ENCODE results near the gene SDC1. TPM values are rescaled to one million over a fixed set of nuclear protein-coding genes. Genes with fewer than 3 reads are reported as not detected.

Gene SDC1
- total RNA-seq, 1 experiment from 2014 or later = 22.3 TPM

DNA sequence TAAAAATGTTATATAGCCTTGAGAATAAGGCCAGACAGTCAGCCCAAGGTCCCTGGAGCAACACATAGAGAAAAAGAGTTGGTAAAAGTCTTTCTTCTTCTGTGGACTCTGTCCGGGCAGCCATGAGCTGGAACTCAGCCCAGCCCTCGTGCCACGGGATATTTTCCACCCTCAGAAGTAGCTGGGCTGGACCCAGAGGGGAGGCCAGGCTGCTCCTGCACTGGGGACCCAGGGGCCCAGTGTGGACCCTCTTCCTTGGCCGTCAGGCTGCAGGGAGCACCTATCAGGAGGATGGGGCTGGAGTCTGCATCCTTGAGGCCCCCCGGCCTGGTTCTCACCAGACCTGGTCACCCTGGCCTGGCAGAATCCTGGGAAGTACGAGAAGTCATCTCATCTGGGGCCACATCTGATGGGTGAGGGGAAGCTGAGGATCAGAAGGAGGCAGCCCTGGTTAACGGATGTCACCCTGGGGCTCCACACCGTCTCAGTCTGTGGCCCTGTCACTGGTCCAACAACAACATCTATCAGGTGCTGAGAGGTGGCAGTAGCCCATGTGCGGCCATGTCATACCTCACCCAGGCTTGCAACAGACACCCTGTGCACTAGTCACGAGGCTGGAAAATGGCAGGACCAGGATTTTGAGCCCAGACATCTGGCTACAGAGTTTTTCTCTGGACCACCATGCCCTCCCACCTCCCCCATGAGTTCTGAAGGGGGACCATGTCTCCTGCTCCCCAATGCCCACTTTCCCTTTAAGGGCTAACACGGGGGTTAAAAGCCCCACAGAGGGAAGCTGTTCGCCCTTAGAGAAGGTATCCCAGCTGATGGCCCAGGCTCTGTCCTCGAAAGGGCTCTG lies 33.0 kb downstream of the SDC1 start:
- H3K9me3 ChIP-seq (ENCODE audit: control insufficient read depth, low read depth, low read length) = no peaks in the 10 kb centered on the region
- H3K14ac ChIP-seq (ENCODE audit: insufficient read depth, low read length) = no peak overlapping the region
- H3K9me3 Mint-ChIP-seq = no peaks in the 10 kb centered on the region; a peak in 1 of 5 replicates
- H3K9ac ChIP-seq (ENCODE audit: extremely low read depth, insufficient read length, low read length) = no peak overlapping the region
- H3K79me2 ChIP-seq (ENCODE audit: insufficient read depth, low read length) = no peaks in the 10 kb centered on the region
- H3K27me3 ChIP-seq (ENCODE audit: insufficient read depth, low read length) = no peaks in the 10 kb centered on the region
- no peaks in the 10 kb centered on the region for H3K27me3 Mint-ChIP-seq (ENCODE audit: low read depth)
- no peak overlapping the region for H4K91ac ChIP-seq (ENCODE audit: insufficient read length, low read depth, low read length)
- no peak overlapping the region for H3K56ac ChIP-seq (ENCODE audit: insufficient read length, low read depth, low read length)
- no peak overlapping the region for H2AK5ac ChIP-seq (ENCODE audit: insufficient read length, low read length)
- H3K23ac ChIP-seq (ENCODE audit: insufficient read length, low read depth, low read length) = no peak overlapping the region
- H3K4me1 Mint-ChIP-seq = peaks cover 45% of the 10 kb centered on the region in 2 experiments
- H4K8ac ChIP-seq (replicated peaks; ENCODE audit: insufficient read length, low read depth, low read length) = no peak overlapping the region
- H3K4ac ChIP-seq (ENCODE audit: low read depth, low read length) = no peak overlapping the region
- H2BK15ac ChIP-seq (ENCODE audit: low read depth, low read length) = no peak overlapping the region
- no peaks in the 10 kb centered on the region for H4K20me1 ChIP-seq (ENCODE audit: control insufficient read depth, insufficient read depth, insufficient read length)
- no peak overlapping the region for H3T11ph ChIP-seq (ENCODE audit: low read length)
- no peaks in the 10 kb centered on the region for H3K36me3 Mint-ChIP-seq (ENCODE audit: insufficient read depth in 1 of 3, low read depth in 3 of 3)
- H2BK12ac ChIP-seq (ENCODE audit: insufficient read length, low read depth, low read length) = no peak overlapping the region
- H4K5ac ChIP-seq (ENCODE audit: insufficient read length, low read depth, low read length) = no peak overlapping the region
- no peak overlapping the region for H3K4me3 Mint-ChIP-seq
- no peak overlapping the region for H3K18ac ChIP-seq (ENCODE audit: insufficient read length, low read depth, low read length)
- H3K27ac Mint-ChIP-seq = no peak overlapping the region
- no peak overlapping the region for H3K4me2 ChIP-seq (ENCODE audit: insufficient read depth, insufficient read length, low read length)
- no CpG with 5 or more reads among the region's 13 CpGs for WGBS (ENCODE audit: extremely low coverage, insufficient read length, low lambda C conversion rate)
- H3K23me2 ChIP-seq (ENCODE audit: insufficient read length, low read depth, low read length, poor library complexity, severe bottlenecking) = no peaks in the 10 kb centered on the region
- no peak overlapping the region for H3K27ac ChIP-seq (ENCODE audit: insufficient read length, low read depth, low read length)
- H2BK120ac ChIP-seq (ENCODE audit: low read depth, low read length, poor library complexity, severe bottlenecking) = no peak overlapping the region
- H2BK5ac ChIP-seq (ENCODE audit: insufficient read length, low read length) = no peak overlapping the region
- no peaks in the 10 kb centered on the region for H3K4me1 ChIP-seq (ENCODE audit: insufficient read depth, low read length)
- TF ChIP-seq, protein P1, sequence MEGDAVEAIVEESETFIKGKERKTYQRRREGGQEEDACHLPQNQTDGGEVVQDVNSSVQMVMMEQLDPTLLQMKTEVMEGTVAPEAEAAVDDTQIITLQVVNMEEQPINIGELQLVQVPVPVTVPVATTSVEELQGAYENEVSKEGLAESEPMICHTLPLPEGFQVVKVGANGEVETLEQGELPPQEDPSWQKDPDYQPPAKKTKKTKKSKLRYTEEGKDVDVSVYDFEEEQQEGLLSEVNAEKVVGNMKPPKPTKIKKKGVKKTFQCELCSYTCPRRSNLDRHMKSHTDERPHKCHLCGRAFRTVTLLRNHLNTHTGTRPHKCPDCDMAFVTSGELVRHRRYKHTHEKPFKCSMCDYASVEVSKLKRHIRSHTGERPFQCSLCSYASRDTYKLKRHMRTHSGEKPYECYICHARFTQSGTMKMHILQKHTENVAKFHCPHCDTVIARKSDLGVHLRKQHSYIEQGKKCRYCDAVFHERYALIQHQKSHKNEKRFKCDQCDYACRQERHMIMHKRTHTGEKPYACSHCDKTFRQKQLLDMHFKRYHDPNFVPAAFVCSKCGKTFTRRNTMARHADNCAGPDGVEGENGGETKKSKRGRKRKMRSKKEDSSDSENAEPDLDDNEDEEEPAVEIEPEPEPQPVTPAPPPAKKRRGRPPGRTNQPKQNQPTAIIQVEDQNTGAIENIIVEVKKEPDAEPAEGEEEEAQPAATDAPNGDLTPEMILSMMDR (conservative IDR thresholded peaks at IDR 0.05) = no peak
- H3K79me1 ChIP-seq (ENCODE audit: insufficient read depth, low read depth, low read length, poor library complexity, severe bottlenecking) = no peaks in the 10 kb centered on the region
- no peak overlapping the region for H2AFZ ChIP-seq (ENCODE audit: low read length)
- H2BK20ac ChIP-seq (ENCODE audit: low read depth, low read length, poor library complexity, severe bottlenecking) = no peak overlapping the region
- no peak for DNase-seq
